ENCODE data around the gene IPCEF1. TPM values are rescaled to one million over a fixed set of nuclear protein-coding genes. Genes with fewer than 3 reads are reported as not detected.

IPCEF1 gene
- total RNA-seq, 1 experiment from 2014 or later: 1.9 TPM

DNA sequence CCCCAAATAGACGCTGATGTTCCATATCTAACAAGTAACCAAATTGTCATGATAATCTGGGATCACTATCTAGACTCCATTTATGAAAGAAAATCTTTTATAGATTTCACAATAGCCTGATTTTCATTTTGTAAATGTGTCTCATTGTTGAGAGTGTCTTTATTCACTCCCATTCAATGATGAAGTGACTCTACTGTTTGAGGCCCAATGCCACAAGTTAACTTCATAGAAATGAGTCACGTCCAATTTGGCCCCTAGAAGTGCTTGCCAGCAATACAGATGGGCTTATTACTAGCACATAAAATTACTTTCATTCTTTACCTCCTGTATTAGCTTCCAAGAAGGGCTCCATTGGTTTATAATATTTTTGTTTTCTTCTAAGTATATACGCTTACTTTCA is 6.3 kb downstream of the IPCEF1 start:
- CTCF ChIA-PET: no interaction called here
- no TSS peak for BruUV-seq (replicated peaks)

DNA sequence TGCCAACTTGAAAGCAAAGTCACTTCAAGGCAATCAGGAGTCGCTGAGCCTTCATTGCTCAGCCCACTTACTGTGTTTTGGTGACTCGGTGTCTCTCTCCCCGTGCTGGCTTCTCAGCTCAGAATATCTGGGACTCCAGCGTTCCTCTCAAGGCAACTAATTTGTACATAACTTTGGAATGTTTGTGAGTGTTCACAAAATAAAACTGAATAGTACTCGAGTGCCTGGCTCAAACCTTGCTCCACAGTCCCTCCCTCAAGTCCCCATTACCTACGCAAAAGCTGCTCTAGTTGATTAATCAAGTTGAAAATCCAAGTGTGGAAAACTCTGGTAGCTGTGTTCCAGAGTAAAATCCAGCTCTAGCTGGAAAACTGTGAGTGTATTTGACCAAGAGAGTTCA is 8.6 kb downstream of the IPCEF1 start:
- Mint-ChIP-seq H3K4me3 (ENCODE audit: unreplicated experiment) (no peak overlapping the region), H3K9me3 (ENCODE audit: unreplicated experiment) (no peaks in the 10 kb centered on the region), H3K27me3 (ENCODE audit: insufficient read depth, unreplicated experiment) (no peaks in the 10 kb centered on the region), H3K36me3 (ENCODE audit: insufficient read depth, unreplicated experiment) (no peaks in the 10 kb centered on the region), H3K4me1 (ENCODE audit: low read depth, unreplicated experiment) (peaks cover 7% of the 10 kb centered on the region), H3K27ac (ENCODE audit: unreplicated experiment) (no peak overlapping the region)
- POLR2A ChIA-PET: no interaction called here
- no peak for DNase-seq
- CTCF ChIA-PET: no interaction called here
- no TSS peak for BruUV-seq (replicated peaks)
- intact Hi-C loops (cut with micrococcal nuclease; ENCODE audit: unreplicated experiment): no loop called here
- TF ChIP-seq, protein P1, sequence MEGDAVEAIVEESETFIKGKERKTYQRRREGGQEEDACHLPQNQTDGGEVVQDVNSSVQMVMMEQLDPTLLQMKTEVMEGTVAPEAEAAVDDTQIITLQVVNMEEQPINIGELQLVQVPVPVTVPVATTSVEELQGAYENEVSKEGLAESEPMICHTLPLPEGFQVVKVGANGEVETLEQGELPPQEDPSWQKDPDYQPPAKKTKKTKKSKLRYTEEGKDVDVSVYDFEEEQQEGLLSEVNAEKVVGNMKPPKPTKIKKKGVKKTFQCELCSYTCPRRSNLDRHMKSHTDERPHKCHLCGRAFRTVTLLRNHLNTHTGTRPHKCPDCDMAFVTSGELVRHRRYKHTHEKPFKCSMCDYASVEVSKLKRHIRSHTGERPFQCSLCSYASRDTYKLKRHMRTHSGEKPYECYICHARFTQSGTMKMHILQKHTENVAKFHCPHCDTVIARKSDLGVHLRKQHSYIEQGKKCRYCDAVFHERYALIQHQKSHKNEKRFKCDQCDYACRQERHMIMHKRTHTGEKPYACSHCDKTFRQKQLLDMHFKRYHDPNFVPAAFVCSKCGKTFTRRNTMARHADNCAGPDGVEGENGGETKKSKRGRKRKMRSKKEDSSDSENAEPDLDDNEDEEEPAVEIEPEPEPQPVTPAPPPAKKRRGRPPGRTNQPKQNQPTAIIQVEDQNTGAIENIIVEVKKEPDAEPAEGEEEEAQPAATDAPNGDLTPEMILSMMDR (IDR thresholded peaks at IDR 0.05; ENCODE audit: insufficient read depth in 1 of 2, low read depth in 1 of 2, low read length in 1 of 2, severe bottlenecking in 1 of 2, unreplicated experiment in 1 of 2): no peak
- Histone ChIP-seq H3K9me3 (no peaks in the 10 kb centered on the region), H3K4me1 (peaks cover 6% of the 10 kb centered on the region; the same call in 1 of the 2 replicates), H3K36me3 (ENCODE audit: control insufficient read depth, insufficient read depth, low read length) (no peaks in the 10 kb centered on the region), H3K4me3 (ENCODE audit: low read depth, low read length) (no peak overlapping the region), H3K27me3 (replicated peaks; ENCODE audit: control insufficient read depth, insufficient read depth, low read length) (no peaks in the 10 kb centered on the region)

More for the DNA sequence above, 6.3 kb downstream of the IPCEF1 start:
- Mint-ChIP-seq H3K36me3 (ENCODE audit: insufficient read depth, unreplicated experiment) (no peaks in the 10 kb centered on the region), H3K27ac (ENCODE audit: unreplicated experiment) (no peak overlapping the region), H3K27me3 (ENCODE audit: insufficient read depth, unreplicated experiment) (no peaks in the 10 kb centered on the region), H3K4me1 (ENCODE audit: low read depth, unreplicated experiment) (peaks cover 14% of the 10 kb centered on the region), H3K9me3 (ENCODE audit: unreplicated experiment) (peaks cover 16% of the 10 kb centered on the region), H3K4me3 (ENCODE audit: unreplicated experiment) (no peak overlapping the region)
- H3K4me1 ChIP-seq: no peaks in the 10 kb centered on the region
- H3K27me3 ChIP-seq (replicated peaks; ENCODE audit: control insufficient read depth, insufficient read depth, low read length): no peaks in the 10 kb centered on the region
- H3K36me3 ChIP-seq (ENCODE audit: control insufficient read depth, insufficient read depth, low read length): no peaks in the 10 kb centered on the region
- no peak for DNase-seq
- intact Hi-C loops (cut with micrococcal nuclease; ENCODE audit: unreplicated experiment): no loop called here
- no peak overlapping the region for H3K4me3 ChIP-seq (ENCODE audit: low read depth, low read length)
- H3K9me3 ChIP-seq: no peaks in the 10 kb centered on the region
- TF ChIP-seq, protein P1 (IDR thresholded peaks at IDR 0.05; ENCODE audit: insufficient read depth in 1 of 2, low read depth in 1 of 2, low read length in 1 of 2, severe bottlenecking in 1 of 2, unreplicated experiment in 1 of 2): no peak
- POLR2A ChIA-PET: no interaction called here

DNA sequence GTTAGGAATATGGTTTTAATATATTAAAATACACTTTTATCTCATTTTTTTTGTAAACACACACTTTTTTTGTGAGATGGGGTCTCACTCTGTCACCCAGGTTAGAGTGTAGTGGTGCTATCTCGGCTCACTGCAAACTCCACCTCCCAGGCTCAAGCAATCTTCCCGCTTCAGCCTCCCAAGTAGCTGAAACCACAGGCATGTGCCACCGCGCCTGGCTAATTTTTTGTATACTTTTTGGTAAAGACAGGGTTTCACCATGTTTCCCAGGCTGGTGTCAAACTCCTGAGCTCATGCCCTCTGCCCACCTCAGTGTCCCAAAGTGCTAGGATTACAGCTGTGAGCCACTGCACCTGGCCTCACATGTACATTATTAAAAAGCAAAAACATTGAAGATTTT is 10.8 kb downstream of the IPCEF1 start:
- TF ChIP-seq, protein P1 (IDR thresholded peaks at IDR 0.05; ENCODE audit: insufficient read depth in 1 of 2, low read depth in 1 of 2, low read length in 1 of 2, severe bottlenecking in 1 of 2, unreplicated experiment in 1 of 2): no peak
- no peaks in the 10 kb centered on the region for H3K27me3 Mint-ChIP-seq (ENCODE audit: insufficient read depth, unreplicated experiment)
- no peak for DNase-seq
- H3K4me1 Mint-ChIP-seq (ENCODE audit: low read depth, unreplicated experiment): peaks cover 7% of the 10 kb centered on the region
- no peak overlapping the region for H3K27ac Mint-ChIP-seq (ENCODE audit: unreplicated experiment)
- intact Hi-C loops (cut with micrococcal nuclease; ENCODE audit: unreplicated experiment): no loop called here
- POLR2A ChIA-PET: no interaction called here
- no peaks in the 10 kb centered on the region for H3K9me3 Mint-ChIP-seq (ENCODE audit: unreplicated experiment)
- Histone ChIP-seq H3K36me3 (ENCODE audit: control insufficient read depth, insufficient read depth, low read length) (no peaks in the 10 kb centered on the region), H3K4me1 (peaks cover 6% of the 10 kb centered on the region; the same call in 1 of the 2 replicates), H3K4me3 (ENCODE audit: low read depth, low read length) (no peak overlapping the region), H3K27me3 (replicated peaks; ENCODE audit: control insufficient read depth, insufficient read depth, low read length) (no peaks in the 10 kb centered on the region), H3K9me3 (no peaks in the 10 kb centered on the region)
- H3K36me3 Mint-ChIP-seq (ENCODE audit: insufficient read depth, unreplicated experiment): no peaks in the 10 kb centered on the region
- no TSS peak for BruUV-seq (replicated peaks)
- CTCF ChIA-PET: no interaction called here
- no peak overlapping the region for H3K4me3 Mint-ChIP-seq (ENCODE audit: unreplicated experiment)
